HG03196 (cell line): ENCODE results near the gene TPRN.
"Not testable (repeated sequence)": the region's sequence is repeated elsewhere in the genome, so short reads cannot be mapped to it uniquely, and the experiment has no call there.

Experiments
- ATAC-seq: cut with Tn5 transposase; IDR thresholded peaks from one replicate; pipeline ENCODE4 v1.9.1; 2021; ENCODE audit not compliant: unreplicated experiment

TPRN gene, protein sequence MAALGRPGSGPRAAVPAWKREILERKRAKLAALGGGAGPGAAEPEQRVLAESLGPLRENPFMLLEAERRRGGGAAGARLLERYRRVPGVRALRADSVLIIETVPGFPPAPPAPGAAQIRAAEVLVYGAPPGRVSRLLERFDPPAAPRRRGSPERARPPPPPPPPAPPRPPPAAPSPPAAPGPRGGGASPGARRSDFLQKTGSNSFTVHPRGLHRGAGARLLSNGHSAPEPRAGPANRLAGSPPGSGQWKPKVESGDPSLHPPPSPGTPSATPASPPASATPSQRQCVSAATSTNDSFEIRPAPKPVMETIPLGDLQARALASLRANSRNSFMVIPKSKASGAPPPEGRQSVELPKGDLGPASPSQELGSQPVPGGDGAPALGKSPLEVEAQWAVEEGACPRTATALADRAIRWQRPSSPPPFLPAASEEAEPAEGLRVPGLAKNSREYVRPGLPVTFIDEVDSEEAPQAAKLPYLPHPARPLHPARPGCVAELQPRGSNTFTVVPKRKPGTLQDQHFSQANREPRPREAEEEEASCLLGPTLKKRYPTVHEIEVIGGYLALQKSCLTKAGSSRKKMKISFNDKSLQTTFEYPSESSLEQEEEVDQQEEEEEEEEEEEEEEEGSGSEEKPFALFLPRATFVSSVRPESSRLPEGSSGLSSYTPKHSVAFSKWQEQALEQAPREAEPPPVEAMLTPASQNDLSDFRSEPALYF

DNA sequence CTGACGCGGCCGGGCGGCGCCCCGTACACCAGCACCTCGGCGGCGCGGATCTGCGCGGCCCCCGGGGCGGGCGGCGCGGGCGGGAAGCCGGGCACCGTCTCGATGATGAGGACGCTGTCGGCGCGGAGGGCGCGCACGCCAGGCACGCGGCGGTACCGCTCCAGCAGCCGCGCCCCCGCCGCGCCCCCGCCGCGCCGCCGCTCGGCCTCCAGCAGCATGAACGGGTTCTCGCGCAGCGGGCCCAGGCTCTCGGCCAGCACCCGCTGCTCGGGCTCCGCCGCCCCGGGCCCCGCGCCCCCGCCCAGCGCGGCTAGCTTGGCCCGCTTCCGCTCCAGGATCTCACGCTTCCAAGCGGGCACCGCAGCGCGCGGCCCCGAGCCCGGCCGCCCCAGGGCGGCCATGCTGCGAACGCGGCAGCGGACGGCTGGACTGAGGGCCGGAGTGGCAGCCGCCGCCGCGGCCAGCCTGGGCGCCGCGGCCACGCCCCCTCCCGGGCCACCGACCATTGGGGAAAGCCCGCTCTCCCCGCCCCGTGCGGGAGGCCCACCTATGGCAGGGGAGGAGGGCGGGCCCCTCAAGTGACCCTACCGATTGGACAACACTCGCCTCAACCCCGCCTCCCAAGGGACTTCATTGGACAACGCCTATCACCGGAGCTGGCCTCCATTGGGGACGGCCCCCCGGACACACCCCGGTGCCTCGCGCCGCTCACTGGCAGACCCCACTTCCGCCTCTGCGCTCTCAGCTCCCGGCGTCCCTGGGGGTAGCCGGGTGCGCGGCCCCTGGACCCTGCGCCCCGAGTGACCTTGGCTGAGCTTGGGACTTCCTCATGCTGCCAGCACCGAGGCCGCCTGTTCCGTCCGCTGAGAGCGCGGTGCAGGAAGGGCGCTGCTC is at the start of gene TPRN:
Gene TPRN (minus strand): TSS at position 431 of the 894 bp plus-strand sequence. CDS start 30 bp downstream, at position 401.
- peak; percentile 85 for ATAC-seq

DNA sequence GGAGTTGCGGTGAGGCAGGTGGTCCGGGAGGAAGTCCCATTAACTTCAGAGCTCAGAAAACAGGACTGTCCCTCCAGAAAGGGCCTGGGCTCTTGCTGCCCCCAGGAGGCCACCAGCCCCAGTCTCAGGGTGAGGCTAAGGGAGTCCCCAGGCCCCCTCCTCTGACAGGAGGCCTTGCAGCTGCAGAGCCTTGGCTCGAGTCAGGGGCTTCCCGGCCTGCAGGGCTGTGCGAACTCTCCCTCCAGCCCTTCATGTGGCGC is 47.3 kb upstream of the TPRN start:
- ATAC-seq = no peak

DNA sequence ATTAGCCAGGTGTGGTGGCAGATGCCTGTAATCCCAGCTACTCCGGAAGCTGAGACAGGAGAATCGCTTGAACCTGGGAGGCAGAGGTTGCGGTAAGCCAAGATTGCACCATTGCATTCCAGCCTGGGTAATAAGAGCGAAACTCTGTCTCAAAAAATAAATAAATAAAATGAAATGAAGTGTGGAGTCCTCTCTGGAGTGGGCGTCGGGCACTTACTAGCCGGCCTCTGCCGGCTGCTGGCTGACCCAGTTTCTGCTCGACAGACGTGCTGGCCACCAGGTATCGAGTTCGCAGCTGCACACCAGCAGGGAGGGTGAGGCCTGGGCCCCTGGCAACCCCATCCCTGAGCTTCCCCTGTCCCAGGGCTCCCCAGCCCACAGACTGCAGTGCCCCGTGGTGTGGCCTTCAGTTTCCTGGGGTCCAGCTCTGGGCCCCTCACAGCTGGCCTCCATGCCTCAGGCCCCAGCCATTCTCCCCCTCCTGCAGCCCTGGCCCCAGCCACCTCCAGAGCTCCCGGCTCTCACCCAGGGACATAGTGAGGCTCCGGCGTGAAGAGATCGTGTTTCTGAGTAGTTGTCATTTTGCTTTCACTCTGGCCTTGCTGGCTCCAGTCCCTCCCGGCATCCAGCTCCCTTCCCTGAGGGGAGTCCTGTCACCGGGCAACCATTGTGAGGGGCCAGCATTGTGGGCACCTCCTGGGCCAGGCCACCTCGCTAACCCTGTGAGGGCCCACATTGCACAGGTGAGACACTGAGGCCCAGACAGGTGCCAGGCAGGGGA is 46.8 kb upstream of the TPRN start:
- ATAC-seq = no peak

DNA sequence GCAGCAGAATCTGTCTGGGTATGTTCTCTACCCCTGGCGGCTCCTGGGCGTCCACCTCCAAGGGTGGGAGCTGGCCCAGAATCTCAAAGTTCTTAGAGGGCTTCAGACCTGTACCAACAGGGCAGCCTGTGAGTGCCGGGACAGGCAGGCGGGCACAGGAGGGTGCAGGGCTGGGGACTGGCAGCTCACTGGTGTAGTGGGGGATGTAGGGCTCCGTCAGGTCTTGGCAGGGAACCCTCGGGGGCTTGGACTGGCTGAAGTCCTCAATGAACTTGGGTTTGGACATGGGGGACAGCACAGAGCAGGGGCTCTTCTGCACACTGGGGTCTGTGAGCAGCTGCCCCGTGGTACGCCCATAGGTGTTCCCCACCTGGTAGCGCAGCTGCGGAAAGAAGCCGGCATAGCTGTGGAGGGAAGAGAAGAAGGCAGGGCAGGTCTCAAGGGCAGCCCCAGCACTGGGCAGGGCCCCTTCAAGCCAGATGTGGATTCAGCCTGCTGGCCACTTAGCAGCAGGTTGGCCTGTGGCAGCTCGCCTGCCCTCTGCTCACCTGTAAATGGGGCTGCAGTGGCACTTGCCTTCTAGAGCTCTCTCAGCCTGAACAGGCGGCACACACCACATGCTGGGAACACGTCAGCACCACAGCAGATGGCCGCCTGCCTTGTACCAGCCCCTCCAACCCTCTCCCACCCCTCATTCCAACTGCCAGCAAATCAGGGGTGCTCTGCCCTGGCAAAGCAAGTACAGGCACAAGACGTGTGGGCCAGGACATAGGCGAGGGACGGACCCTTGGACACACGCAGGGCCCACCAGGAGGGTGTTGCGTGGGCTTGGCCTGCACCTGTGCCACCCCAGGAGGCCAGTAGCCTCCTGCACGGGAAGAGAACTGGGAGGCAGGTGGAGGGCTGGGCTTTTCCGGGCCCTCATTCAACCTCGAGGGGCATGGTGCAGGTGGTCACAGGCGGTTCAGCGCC is 45.2 kb upstream of the TPRN start:
- no peak for ATAC-seq

DNA sequence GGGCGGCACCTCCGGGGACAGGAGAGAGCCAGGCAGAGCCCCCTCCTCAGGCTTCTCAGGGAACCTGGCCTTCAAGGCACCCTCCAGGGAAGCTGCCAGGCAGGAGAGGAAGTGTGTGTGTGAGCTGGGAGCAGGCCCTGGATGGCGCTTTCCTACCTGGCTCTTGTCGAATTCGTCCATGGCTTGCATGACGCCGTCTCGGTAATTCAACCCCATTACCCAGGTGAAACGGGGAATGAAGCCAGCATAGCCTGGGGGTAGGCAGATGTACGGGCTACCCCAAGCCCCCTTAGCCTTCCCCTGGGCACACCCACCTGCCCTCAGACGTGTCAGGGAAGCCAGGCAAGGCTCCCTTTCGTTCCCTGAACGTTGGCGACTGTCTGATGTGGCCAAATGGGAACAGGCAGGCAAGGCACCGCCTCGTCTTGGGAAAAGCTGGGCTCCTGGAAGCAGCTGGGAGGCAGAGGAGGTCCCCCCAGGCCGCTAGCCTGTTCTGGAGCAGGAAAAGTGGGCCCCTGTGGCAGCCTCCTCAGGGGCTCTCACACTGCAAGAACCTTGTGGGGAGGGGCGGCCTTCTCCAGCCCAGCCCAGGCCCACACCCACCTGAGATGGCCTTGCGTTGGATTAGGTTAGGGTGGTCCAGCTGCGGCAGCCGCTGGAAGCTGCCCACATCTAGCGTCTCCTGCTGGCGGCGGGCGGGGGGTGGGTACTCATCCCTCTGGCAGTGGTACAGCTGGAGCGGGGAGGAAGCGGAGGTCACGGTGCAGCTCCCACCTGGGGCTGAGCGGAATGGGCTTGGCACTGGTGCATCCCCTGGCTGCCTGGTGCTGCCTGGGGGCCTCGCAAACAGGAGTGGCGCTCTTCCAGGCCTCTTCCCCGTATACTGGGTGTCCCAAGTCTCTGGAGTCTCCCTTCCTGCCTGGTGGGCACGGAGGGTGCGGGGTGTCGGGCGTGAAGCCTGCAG is 44.2 kb upstream of the TPRN start:
- ATAC-seq = no peak

DNA sequence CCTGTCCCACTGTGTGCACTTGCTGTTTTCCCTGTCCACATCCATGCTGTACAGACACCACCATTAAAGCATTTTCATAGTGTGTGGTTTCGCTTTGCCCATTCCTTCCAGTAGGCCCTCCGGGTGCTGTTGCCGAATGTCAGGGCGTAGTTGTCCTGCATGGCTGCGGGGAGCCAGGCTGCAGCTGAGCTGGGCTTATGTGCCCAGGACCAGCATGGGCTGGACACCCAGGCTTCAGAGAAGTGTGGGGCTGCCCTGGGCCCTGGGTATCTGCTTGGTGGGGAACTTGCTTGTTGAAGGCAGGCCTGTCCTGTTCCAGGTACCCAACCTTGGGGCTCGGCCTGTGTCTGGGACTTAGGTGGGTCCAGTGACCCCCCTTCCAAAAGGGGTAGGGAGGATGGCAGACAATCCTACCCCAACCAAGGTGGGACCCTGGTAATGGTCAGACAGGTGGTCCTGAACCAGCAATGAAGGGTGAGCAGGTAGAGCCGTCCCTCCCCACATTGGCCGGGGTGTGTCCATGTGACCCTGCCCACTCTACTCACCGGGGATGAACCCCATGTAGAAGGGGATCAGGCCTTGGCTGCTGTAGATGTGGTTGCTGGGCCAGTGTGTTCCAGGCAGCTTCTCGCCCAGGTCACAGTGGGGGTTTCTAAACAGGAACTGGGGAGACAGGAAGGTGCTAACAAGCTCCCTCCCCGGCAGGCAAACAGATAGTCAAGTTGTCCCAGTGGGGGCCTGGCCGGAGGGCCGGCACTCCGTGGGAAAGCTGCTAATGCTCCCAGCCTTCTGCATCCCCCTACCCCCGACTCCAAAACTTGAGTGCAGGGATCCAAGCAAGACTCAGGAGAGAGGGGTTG is 43.3 kb upstream of the TPRN start:
- no peak for ATAC-seq

DNA sequence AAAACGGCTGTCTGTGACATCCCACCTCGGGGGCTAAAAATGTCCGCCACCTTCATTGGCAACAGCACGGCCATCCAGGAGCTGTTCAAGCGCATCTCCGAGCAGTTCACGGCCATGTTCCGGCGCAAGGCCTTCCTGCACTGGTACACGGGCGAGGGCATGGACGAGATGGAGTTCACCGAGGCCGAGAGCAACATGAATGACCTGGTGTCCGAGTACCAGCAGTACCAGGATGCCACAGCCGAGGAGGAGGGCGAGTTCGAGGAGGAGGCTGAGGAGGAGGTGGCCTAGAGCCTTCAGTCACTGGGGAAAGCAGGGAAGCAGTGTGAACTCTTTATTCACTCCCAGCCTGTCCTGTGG is 42.7 kb upstream of the TPRN start:
- ATAC-seq = not testable (repeated sequence)

DNA sequence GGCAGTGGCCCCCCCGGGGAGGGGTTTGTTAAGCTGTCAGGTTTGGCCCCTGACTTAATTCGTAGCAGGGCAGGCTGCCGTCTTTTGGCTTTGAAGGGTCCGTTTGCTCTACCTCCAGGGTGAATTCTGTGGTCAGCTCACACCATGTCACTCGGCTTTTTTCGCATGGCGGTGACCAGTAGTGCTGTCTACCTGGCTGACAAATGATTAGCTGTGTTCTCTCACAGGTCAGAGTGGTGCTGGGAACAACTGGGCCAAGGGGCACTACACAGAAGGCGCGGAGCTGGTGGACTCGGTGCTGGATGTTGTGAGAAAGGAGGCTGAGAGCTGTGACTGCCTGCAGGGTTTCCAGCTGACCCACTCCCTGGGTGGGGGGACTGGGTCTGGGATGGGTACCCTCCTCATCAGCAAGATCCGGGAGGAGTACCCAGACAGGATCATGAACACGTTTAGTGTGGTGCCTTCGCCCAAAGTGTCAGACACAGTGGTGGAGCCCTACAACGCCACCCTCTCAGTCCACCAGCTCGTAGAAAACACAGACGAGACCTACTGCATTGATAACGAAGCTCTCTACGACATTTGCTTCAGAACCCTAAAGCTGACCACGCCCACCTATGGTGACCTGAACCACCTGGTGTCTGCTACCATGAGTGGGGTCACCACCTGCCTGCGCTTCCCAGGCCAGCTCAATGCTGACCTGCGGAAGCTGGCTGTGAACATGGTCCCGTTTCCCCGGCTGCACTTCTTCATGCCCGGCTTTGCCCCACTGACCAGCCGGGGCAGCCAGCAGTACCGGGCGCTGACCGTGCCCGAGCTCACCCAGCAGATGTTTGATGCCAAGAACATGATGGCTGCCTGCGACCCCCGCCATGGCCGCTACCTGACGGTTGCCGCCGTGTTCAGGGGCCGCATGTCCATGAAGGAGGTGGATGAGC is 42.0 kb upstream of the TPRN start:
- ATAC-seq = no peak

DNA sequence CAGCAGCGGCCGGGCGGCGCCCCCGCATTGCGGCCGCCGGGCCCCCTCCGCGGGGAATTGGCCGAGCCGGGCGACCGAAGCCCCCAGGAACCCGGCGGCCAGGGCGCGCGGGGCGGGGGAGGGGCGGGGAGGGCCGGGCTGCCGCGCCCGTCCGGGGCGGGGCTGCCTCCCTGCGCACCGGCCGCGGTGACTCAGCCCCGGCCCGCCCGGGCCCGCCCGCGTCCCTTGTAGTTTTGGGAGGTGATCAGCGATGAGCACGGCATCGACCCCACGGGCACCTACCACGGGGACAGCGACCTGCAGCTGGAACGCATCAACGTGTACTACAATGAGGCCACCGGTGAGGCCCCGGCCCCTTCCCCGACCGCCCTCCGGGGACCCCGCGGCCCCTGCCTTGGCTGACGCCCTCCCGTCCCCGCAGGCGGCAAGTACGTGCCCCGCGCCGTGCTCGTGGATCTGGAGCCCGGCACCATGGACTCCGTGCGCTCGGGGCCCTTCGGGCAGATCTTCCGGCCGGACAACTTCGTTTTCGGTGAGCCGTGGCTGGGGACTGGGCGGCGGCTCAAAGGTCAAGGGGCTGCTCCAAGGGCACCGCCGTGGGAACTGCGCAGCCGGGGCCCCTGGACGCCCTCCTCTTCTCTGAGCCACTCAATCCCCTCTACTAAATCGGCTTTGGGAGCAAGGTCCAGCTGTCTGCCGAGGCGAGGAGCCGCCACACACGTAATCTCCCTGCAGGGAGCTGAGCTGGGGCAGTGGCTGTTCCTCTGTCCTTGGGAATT is 41.1 kb upstream of the TPRN start:
- peak; percentile 6 for ATAC-seq

DNA sequence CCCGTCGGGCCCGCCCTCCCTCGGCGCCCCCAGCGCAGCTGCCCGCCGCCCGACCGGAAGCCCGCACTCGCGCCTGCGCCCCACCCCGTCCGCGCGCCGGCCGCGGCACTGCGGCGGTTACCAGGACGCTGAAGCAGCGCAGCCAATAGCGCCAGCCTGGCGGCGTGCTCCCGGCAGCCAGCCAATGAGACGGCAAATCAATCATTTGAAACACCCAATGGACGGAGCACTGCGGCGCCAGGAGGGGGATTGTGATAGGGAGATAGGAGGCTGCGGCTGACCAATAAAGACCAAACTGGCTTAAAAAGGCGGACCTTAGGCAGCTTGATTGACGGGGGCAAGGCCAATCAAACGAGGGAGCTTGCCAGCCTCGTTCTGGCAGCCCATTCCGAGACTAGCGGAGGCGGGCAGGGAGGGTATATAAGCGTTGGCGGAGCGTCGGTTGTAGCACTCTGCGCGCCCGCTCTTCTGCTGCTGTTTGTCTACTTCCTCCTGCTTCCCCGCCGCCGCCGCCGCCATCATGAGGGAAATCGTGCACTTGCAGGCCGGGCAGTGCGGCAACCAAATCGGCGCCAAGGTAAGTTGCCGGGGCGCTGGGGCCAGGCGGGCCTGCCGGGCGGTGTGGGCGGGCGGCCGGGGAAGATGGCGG is 40.4 kb upstream of the TPRN start, which contains the start of gene TUBB4B:
Gene TUBB4B (plus strand): TSS at position 447 of the 649 bp plus-strand sequence. CDS start 74 bp downstream, at position 521.
- ATAC-seq = peak; percentile 69

DNA sequence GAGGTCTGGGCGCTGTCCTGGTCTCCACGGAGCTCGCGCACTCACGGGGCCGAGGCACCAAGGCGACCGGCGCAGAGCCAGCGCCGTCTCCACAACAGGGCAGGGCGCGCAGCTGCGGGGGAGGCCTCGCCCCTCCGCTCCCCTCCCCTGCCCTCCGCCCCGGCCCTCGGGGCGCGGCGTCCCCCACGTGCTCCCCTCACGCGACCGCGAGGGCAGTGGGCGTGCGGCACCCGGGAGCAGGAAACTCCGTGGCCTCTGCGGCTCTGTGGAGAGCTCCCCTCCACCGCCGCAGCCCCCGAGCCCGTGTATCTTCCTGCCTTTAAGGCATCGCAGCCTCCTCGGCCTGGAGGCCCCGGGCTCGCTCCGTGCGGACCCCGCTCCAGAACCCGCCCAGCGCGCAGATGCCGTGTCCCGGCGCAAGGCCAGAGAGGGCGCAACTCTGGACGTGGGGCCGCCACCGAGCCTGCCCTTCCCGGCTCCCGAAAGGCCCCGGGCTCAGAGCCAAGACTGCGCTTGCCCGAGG is 39.8 kb upstream of the TPRN start:
- ATAC-seq = peak; percentile 21

DNA sequence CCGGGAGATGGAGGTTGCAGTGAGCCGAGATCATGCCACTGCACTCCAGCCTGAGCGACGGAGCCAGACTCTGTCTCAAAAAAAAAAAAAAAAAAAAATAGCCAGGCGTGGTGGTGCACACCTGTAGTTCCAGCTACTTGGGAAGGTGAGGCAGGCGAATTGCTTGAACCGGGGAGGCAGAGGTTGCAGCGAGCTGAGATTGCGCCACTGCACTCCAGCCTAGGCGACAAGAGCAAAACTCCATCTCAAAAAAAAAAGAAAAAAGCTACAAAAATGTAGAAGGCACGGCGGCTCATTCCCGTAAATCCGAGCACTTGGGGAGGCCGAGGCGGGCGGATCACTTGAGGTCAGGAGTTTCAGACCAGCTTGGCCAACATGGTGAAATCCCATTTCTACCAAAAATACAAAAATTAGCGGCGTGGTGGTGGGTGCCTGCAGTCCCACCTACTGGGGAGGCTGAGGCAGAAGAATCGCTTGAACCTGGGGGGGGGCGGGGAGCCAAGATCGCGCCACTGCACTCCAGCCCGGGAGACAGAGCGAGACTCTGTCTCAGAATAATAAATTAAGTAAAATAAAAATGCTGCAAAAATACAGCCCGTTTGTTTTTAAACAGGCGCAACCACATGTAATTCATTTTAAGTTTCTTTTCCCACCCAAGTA is 39.1 kb upstream of the TPRN start:
- ATAC-seq = not testable (repeated sequence)

DNA sequence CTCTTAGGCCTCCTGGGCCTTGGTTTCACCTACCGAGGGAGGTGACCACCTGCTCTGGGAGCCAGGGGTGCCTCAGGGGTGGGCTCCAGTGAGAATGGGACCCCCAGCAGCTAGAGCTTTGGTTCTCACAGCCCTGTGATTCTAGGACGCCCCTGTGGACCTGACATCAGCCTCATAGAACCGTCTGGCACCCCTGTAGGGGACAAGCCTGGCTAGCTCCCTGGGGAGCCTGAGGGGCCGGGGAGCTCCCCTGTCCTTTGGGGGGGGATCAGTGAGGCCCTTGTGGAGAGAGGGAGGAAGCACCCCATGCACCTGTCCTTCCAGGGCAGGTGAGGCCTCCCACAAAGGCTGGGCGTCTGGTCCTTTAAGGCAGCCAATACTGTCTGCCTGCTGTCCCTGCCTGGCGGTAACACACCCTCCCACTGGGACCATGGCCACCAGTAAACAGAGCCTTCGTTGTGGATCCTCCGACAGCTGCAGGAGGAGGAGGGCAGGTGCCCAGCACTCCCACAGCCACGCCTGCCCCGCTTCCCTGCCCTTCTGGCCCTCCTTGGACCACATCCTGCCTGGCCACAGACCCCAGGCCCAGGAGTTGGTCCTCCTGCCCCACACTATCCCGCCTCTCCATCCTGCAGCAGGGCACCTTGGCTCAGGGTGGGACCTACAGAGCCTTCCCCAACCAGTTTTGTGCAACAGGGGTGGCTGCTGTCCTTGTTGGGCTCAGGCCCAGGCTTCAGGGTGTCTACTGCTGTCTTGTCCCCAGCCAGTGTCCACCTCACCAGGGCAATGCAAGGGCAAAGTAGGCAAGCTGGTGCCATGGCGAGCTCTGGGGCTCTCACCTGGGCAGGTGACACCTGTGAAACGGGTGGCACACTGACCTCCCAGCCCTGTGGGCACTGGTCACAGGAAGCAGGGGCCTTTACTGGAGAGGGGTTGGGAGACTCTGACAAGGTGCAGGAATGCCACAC is 37.5 kb upstream of the TPRN start:
- no peak for ATAC-seq
